ENCODE results near the gene KRT31. TPM values are rescaled to one million over a fixed set of nuclear protein-coding genes. Genes with fewer than 3 reads are reported as not detected.

Gene KRT31
- total RNA-seq, 4 donors from 2014 or later, result not detected

GRCh38 chr17:41437769-41438168, 40.4 kb upstream of the KRT31 start:
- TF ChIP-seq CTCF (IDR thresholded peaks at IDR 0.05; ENCODE audit: low read depth), result no peak

GRCh38 chr17:41437254-41437653, 39.8 kb upstream of the KRT31 start:
- no peak for TF ChIP-seq CTCF (IDR thresholded peaks at IDR 0.05; ENCODE audit: low read depth)

- TF ChIP-seq CTCF (IDR thresholded peaks at IDR 0.05; ENCODE audit: low read depth), result no peak
Observed at GRCh38 chr17:41434415-41434814, 37.0 kb upstream of the KRT31 start.

- no peak for TF ChIP-seq CTCF (IDR thresholded peaks at IDR 0.05; ENCODE audit: low read depth)
Observed at GRCh38 chr17:41434005-41434404, 36.6 kb upstream of the KRT31 start.

GRCh38 chr17:41433586-41433985, 36.2 kb upstream of the KRT31 start:
- TF ChIP-seq CTCF (IDR thresholded peaks at IDR 0.05; ENCODE audit: low read depth), result no peak

- no peak for TF ChIP-seq CTCF (IDR thresholded peaks at IDR 0.05; ENCODE audit: low read depth)
Observed at GRCh38 chr17:41429667-41430066, 32.3 kb upstream of the KRT31 start.

GRCh38 chr17:41428591-41429291, 31.3 kb upstream of the KRT31 start:
- no peak for TF ChIP-seq CTCF (IDR thresholded peaks at IDR 0.05; ENCODE audit: low read depth)

Data from subcutaneous adipose tissue (tissue), 4 donors.